GM12891 (cell line): Measurements from ENCODE around the gene SLITRK3.

Experiments used
- POLR2A ChIP-seq: IDR thresholded peaks from 2 replicates; pipeline ENCODE4 v1.6.1; 2011; ENCODE audit warnings: low read depth, low read length, control low read depth
- POLR2AphosphoS5 ChIP-seq: IDR thresholded peaks from 2 replicates; pipeline ENCODE4 v1.6.1; 2011; ENCODE audit warnings: low read depth, low read length, control low read depth
- SPI1 ChIP-seq: IDR thresholded peaks from 2 replicates; pipeline ENCODE4 v1.6.1; 2011; ENCODE audit warnings: low read depth, low read length, control low read depth
- TAF1 ChIP-seq: IDR thresholded peaks from 2 replicates; pipeline ENCODE4 v1.6.1; 2011; ENCODE audit warnings: low read depth, low read length, control low read depth

DNA sequence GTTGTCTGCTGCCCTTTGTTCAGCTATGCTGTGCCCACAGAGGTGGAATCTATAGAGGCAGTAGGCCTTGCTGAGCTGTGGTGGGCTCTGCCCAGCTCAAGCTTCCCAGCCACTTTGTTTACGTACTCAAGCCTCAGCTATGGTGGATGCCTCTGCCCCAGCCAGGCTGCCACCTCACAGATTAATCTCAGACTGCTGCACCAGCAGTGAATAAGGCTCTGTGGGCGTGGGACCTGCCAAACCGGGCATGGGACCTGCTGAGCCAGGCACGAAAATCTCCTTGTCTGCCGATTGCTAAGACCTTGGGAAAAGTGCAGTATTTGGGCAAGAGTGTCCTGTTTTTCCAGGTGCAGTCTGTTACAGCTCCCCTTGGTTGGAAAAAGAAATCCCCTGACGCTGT lies 26.8 kb downstream of the SLITRK3 start:
- TF ChIP-seq POLR2A (no peak), TAF1 (no peak), POLR2AphosphoS5 (no peak), SPI1 (no peak)
